D721Med (cell line): Measurements from ENCODE around the gene MRPL41.
A peak's percentile ranks its signal among the peaks of the same experiment; 100 is the strongest.
"Not testable (repeated sequence)": the region's sequence is repeated elsewhere in the genome, so short reads cannot be mapped to it uniquely, and the experiment has no call there.

ENCODE experiments used
- DNase-seq: peaks from one replicate; pipeline ENCODE4 v3.0.0; 2011; ENCODE audit warnings: low spot score; ENCODE audit not compliant: insufficient read length
- FAIRE-seq: peaks from 2 replicates; lab custom pipeline; 2011; peaks lifted over from hg19 to GRCh38; lab: Jason Lieb, UNC
- TF ChIP-seq, protein P1 (sequence below): IDR thresholded peaks from 2 replicates; pipeline ENCODE4 v1.5.1; 2012; ENCODE audit warnings: mild to moderate bottlenecking, control low read depth; ENCODE audit not compliant: insufficient read depth; ENCODE audit errors: missing control alignments

MRPL41 gene

DNA sequence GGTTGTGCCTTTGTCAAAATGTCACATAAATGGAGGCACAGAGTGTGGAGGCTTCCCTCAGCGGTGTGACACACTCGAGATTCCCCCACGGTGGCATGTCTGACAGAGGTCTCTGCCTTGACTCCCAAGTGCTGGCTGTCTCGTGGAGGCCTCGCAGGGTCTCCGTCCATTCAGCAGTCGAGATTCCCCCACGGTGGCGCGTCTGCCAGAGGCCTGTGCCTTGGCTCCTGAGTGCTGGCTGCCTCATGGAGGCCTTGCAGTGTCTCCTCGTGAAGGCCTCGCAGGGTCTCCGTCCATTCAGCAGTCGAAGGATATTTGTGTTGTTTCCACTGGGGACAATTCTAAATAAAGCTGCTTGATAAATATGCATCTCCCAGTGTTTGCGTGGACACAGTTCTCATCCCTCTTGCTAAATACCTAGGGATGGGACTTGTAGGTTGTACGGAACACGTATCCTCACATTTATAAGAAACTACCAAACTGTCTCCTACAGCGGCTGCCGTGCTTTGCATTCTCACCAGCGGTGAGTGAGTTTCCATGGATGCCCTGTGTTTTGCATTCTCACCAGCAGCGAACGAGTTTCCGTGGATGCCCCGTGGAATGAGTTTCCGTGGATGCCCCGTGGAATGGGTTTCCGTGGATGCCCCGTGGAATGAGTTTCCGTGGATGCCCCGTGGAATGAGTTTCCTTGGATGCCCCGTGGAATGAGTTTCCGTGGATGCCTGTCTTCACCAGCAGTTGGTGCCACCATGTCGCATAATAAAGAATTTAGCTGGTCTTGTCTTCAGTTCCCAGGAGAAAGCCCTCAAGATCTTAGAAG is 27.3 kb upstream of the MRPL41 start:
- DNase-seq (no peak), FAIRE-seq (no peak)
- TF ChIP-seq, protein P1, sequence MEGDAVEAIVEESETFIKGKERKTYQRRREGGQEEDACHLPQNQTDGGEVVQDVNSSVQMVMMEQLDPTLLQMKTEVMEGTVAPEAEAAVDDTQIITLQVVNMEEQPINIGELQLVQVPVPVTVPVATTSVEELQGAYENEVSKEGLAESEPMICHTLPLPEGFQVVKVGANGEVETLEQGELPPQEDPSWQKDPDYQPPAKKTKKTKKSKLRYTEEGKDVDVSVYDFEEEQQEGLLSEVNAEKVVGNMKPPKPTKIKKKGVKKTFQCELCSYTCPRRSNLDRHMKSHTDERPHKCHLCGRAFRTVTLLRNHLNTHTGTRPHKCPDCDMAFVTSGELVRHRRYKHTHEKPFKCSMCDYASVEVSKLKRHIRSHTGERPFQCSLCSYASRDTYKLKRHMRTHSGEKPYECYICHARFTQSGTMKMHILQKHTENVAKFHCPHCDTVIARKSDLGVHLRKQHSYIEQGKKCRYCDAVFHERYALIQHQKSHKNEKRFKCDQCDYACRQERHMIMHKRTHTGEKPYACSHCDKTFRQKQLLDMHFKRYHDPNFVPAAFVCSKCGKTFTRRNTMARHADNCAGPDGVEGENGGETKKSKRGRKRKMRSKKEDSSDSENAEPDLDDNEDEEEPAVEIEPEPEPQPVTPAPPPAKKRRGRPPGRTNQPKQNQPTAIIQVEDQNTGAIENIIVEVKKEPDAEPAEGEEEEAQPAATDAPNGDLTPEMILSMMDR = no peak

DNA sequence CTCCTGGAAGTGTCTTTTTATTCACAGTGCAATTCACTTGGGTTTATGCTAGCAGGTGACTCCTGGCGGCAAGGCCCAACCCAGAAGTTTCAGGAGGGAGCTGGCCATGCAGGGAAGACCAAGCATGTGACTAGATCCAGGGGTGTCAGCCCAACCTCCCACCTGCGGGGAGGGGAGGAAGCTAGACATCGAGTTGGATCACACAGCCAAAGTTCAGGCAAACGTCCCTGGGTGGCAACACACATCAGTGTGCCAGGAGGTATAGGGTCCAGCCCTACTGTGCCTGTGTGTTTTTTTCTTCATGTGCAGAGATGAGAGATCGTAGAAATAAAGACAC is 26.7 kb upstream of the MRPL41 start:
- no peak for FAIRE-seq
- TF ChIP-seq, protein P1 = no peak
- no peak for DNase-seq

DNA sequence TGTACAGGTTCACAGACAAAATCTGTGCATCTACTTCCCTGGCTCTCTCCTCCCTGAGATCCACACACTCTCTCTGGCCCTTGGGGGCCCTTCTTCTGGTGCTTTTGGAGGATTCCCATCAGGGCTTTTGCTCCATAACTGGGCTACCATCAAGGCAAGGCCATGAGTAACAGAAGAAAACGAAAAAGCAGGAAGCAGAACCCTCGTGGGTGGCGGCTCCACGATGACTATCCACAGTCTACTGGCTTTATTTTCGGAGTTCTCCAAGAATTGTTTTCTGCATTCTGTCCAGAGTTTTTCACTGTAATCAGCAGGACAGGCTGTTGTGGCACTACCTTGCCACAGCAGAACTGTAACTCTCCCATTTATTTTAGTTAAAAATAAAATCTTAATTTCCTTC is 21.3 kb upstream of the MRPL41 start:
- DNase-seq (no peak), FAIRE-seq (no peak)

GRCh38 chr9:137531099-137531765 is 20.4 kb upstream of the MRPL41 start:
- no peak for FAIRE-seq
- no peak for DNase-seq
- TF ChIP-seq, protein P1 = no peak

More for the DNA sequence above, 21.3 kb upstream of the MRPL41 start:
- TF ChIP-seq, protein P1 = no peak

DNA sequence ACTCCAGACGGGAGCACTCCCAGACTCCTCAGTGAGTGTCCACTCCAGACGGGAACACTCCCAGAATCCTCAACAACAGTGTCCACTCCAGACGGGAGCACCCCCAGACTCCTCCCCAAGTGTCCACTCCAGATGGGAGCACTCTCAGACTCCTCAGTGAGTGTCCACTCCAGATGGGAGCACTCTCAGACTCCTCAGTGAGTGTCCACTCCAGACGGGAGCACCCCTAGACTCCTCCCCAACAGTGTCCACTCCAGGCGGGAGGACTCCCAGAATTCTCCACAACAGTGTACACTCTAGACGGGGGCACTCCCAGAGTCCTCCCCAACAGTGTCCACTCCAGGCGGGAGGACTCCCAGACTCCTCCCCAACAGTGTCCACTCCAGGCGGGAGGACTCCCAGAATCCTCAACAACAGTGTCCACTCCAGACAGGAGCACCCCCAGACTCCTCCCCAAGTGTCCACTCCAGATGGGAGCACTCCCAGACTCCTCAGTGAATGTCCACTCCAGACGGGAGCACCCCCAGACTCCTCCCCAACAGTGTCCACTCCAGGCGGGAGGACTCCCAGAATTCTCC is 18.7 kb upstream of the MRPL41 start:
- not testable (repeated sequence) for DNase-seq, FAIRE-seq

- FAIRE-seq (no peak), DNase-seq (no peak)
- TF ChIP-seq, protein P1 = peak; percentile 54
Observed at GRCh38 chr9:137534256-137535119, 17.2 kb upstream of the MRPL41 start.

GRCh38 chr9:137535120-137535428 is 16.6 kb upstream of the MRPL41 start:
- TF ChIP-seq, protein P1 = no peak
- FAIRE-seq (no peak), DNase-seq (no peak)

DNA sequence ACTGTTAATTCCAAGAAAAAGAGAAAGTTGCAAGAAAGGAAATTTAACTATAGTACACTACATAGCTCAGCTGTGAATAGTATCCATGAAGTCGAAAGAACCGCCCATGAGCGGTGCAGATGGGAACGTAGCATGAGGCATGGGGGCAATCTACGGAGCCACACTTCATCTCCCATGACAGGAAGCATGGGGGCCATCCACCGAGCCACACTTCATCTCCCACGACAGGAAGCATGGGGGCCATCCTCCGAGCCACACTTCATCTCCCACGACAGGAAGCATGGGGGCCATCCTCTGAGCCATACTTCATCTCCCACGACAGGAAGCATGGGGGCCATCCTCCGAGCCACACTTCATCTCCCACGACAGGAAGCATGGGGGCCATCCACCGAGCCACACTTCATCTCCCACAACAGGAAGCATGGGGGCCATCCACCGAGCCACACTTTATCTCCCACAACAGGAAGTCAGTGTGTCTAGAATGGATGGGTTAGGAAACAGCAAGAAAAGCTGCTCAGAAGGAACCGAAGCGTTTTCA is 15.0 kb upstream of the MRPL41 start:
- not testable (repeated sequence) for FAIRE-seq, DNase-seq
